GM21360 (cell line): Measurements from ENCODE around the gene CYSTM1.

Experiments used
- ATAC-seq: cut with Tn5 transposase; IDR thresholded peaks from one replicate; pipeline ENCODE4 v1.9.1; 2021; ENCODE audit warnings: mild to moderate bottlenecking, moderate library complexity; ENCODE audit not compliant: unreplicated experiment

The CYSTM1 gene

GRCh38 chr5:140232731-140233130 lies 57.7 kb downstream of the CYSTM1 start:
- no peak for ATAC-seq

- ATAC-seq: no peak
Observed at GRCh38 chr5:140234377-140234989, 59.5 kb downstream of the CYSTM1 start.

GRCh38 chr5:140235791-140236551 lies 61.0 kb downstream of the CYSTM1 start:
- no peak for ATAC-seq

GRCh38 chr5:140236891-140237598 lies 62.1 kb downstream of the CYSTM1 start:
- ATAC-seq: no peak

GRCh38 chr5:140238756-140239155 lies 63.8 kb downstream of the CYSTM1 start:
- no peak for ATAC-seq

- ATAC-seq: no peak
Observed at GRCh38 chr5:140239461-140239860, 64.5 kb downstream of the CYSTM1 start.

- ATAC-seq: peak; percentile 47
Observed at GRCh38 chr5:140239939-140240700, 65.1 kb downstream of the CYSTM1 start.

- no peak for ATAC-seq
Observed at GRCh38 chr5:140240987-140241706, 66.2 kb downstream of the CYSTM1 start.

GRCh38 chr5:140242099-140242498 lies 67.1 kb downstream of the CYSTM1 start:
- ATAC-seq: no peak

- no peak for ATAC-seq
Observed at GRCh38 chr5:140242890-140243585, 68.0 kb downstream of the CYSTM1 start.

- no peak for ATAC-seq
Observed at GRCh38 chr5:140243706-140244250, 68.8 kb downstream of the CYSTM1 start.

GRCh38 chr5:140244525-140245025 lies 69.6 kb downstream of the CYSTM1 start:
- peak; percentile 73 for ATAC-seq

- no peak for ATAC-seq
Observed at GRCh38 chr5:140245341-140245740, 70.4 kb downstream of the CYSTM1 start.

GRCh38 chr5:140245926-140246325 lies 70.9 kb downstream of the CYSTM1 start:
- no peak for ATAC-seq

- no peak for ATAC-seq
Observed at GRCh38 chr5:140246378-140247122, 71.6 kb downstream of the CYSTM1 start.

- no peak for ATAC-seq
Observed at GRCh38 chr5:140248414-140248813, 73.4 kb downstream of the CYSTM1 start.

- ATAC-seq: no peak
Observed at GRCh38 chr5:140249536-140249935, 74.5 kb downstream of the CYSTM1 start.

- ATAC-seq: no peak
Observed at GRCh38 chr5:140250386-140250785, 75.4 kb downstream of the CYSTM1 start.

GRCh38 chr5:140251527-140251973 lies 76.6 kb downstream of the CYSTM1 start:
- ATAC-seq: peak; percentile 64
